GM13977 (cell line): ENCODE measurements around the gene YARS1.

Experiments
- DNase-seq: peaks from one replicate; pipeline ENCODE4 v3.0.0; 2012; ENCODE audit warnings: low spot score
- CTCF ChIP-seq: IDR thresholded peaks from 2 replicates; pipeline ENCODE4 v1.5.1; 2012; ENCODE audit warnings: mild to moderate bottlenecking, control low read depth; ENCODE audit not compliant: insufficient read depth; ENCODE audit errors: extremely low read depth, missing control alignments
- in situ Hi-C: fragments of 300-500 bp; cut with MboI; formaldehyde crosslinking; loops from one replicate; pipeline ENCODE4 v1.12.0; 2022; ENCODE audit warnings: low sequenced_read_pairs, low pct_unique_long_range_greater_than_20kb, mixed read lengths, inconsistent platforms; ENCODE audit not compliant: unreplicated experiment

Gene YARS1

GRCh38 chr1:32780628-32781234 is 36.4 kb downstream of the YARS1 start:
- in situ Hi-C loops, result no loop called here
- TF ChIP-seq CTCF, result no peak
- DNase-seq, result no peak

DNA sequence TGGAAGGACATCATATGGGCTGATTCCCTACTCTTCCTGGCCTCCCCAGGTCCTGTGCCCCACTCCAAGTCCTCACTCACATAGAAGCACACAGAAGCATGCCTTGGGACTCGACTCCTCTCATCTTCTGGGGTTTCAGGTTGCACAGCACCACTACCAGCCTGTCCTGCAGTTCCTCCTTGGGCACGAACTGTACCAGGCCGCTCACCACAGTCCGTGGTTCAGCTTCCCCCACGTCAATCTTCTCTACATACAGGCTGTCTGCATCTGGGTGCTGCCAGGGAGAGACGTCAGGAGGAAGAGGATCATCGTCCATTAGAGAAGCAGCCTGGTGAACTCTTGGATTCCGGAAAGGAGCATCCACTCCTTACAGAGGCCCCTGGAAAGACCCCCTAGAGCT is 37.2 kb downstream of the YARS1 start:
- in situ Hi-C loops, result no loop called here
- TF ChIP-seq CTCF, result no peak

GRCh38 chr1:32779242-32779641 is 37.9 kb downstream of the YARS1 start:
- DNase-seq, result no peak
- in situ Hi-C loops, result no loop called here
- no peak for TF ChIP-seq CTCF

More for the DNA sequence above, 37.2 kb downstream of the YARS1 start:
- no peak for DNase-seq

GRCh38 chr1:32775640-32776337 is 41.4 kb downstream of the YARS1 start:
- no peak for TF ChIP-seq CTCF
- no peak for DNase-seq
- in situ Hi-C loops, result no loop called here

GRCh38 chr1:32774950-32775634 is 42.1 kb downstream of the YARS1 start:
- in situ Hi-C loops, result no loop called here
- DNase-seq, result no peak
- no peak for TF ChIP-seq CTCF

GRCh38 chr1:32774464-32774808 is 42.7 kb downstream of the YARS1 start:
- in situ Hi-C loops, result no loop called here
- DNase-seq, result no peak
- no peak for TF ChIP-seq CTCF
